B cell (primary cell): ENCODE results near the gene DPP4. TPM values are rescaled to one million over a fixed set of nuclear protein-coding genes. Genes with fewer than 3 reads are reported as not detected.

ENCODE experiments used
- ATAC-seq: fragments of 200-7000 bp; cut with Tn5 transposase; one replicate; pipeline ENCODE4 v1.10.0; 2021; ENCODE audit warnings: low read depth, mild to moderate bottlenecking, moderate number of reproducible peaks, moderate library complexity
- CTCF ChIA-PET: fragments of 350-600 bp; sonication (Branson Sonifier 250); formaldehyde crosslinking; loops from one replicate; lab custom pipeline; 2021; ENCODE audit warnings: antibody characterized with exemption, inconsistent platforms; lab: Charles Lee
- POLR2A ChIA-PET: fragments of 350-600 bp; sonication (Branson Sonifier 250); formaldehyde crosslinking; loops from one replicate; lab custom pipeline; 2021; ENCODE audit warnings: antibody characterized with exemption; lab: Charles Lee
- DNase-seq: peaks from one replicate; pipeline ENCODE4 v3.0.0; 2013
- H2AFZ ChIP-seq: 2 replicates; pipeline ENCODE4 v1.6.1; 2012; ENCODE audit warnings: mild to moderate bottlenecking, low read depth, low read length; ENCODE audit not compliant: insufficient read depth, poor library complexity, severe bottlenecking
- H3K27ac ChIP-seq, 2 donors: 1 replicate in 1 of 2; 2 replicates in 1 of 2; pipeline ENCODE4 v1.5.1; 2012 to 2013; ENCODE audit warnings: low read length in 2 of 2, mild to moderate bottlenecking in 2 of 2, moderate library complexity in 1 of 2
- H3K27me3 ChIP-seq, 4 experiments: fragments of 200-600 bp in 1 of 4; sonication (generic) in 1 of 4; replicated peaks in 1 of 4; 1 replicate in 2 of 4; 2 replicates in 2 of 4; pipeline versions ENCODE4 v1.6.1 to v1.7.0; 2013 to 2016; ENCODE audit warnings: low read length in 3 of 4, mild to moderate bottlenecking in 2 of 4, mixed read lengths in 1 of 4, moderate library complexity in 1 of 4; ENCODE audit not compliant: insufficient read depth in 4 of 4, control insufficient read depth in 3 of 4; ENCODE audit errors: control extremely low read depth in 1 of 4
- H3K36me3 ChIP-seq, 2 experiments: replicated peaks in 1 of 2; 1 replicate in 1 of 2; 2 replicates in 1 of 2; pipeline versions ENCODE4 v1.6.1 to v1.7.1; 2013; ENCODE audit warnings: low read length in 1 of 2; ENCODE audit not compliant: insufficient read depth in 2 of 2, control insufficient read depth in 1 of 2; ENCODE audit errors: control extremely low read depth in 1 of 2, extremely low read depth in 1 of 2
- H3K4me1 ChIP-seq, 2 donors: fragments of 200-600 bp in 1 of 2; sonication (generic) in 1 of 2; 1 replicate in 1 of 2; 2 replicates in 1 of 2; pipeline versions ENCODE4 v1.5.1 to v1.6.1; 2013 to 2017; ENCODE audit warnings: low read length in 2 of 2; ENCODE audit not compliant: control insufficient read depth in 2 of 2, insufficient read depth in 2 of 2
- H3K4me2 ChIP-seq: replicated peaks from 2 replicates; pipeline ENCODE3; 2012; ENCODE audit warnings: mild to moderate bottlenecking, low read depth, low read length; ENCODE audit not compliant: poor library complexity, severe bottlenecking
- H3K4me3 ChIP-seq, 5 experiments: fragments of 200-600 bp in 1 of 5; sonication (generic) in 1 of 5; 1 replicate in 3 of 5; 2 replicates in 2 of 5; pipeline versions ENCODE4 v1.5.1 to v1.7.0; 2011 to 2016; ENCODE audit warnings: low read length in 4 of 5, mild to moderate bottlenecking in 4 of 5, low read depth in 2 of 5, control low read depth in 1 of 5, moderate library complexity in 1 of 5; ENCODE audit not compliant: insufficient read depth in 1 of 5; ENCODE audit errors: control extremely low read depth in 1 of 5, extremely low read depth in 1 of 5
- H3K79me2 ChIP-seq: fragments of 200-600 bp; sonication (generic); one replicate; pipeline ENCODE4 v1.6.0; 2016; ENCODE audit warnings: low read length; ENCODE audit not compliant: control insufficient read depth, insufficient read depth
- H3K9ac ChIP-seq: fragments of 200-600 bp; sonication (generic); 2 replicates; pipeline ENCODE4 v1.6.1; 2017; ENCODE audit warnings: mild to moderate bottlenecking, low read length, moderate library complexity
- H3K9me3 ChIP-seq, 3 donors: one replicate each; pipeline versions ENCODE4 v1.6.1 to v1.7.1; 2013; ENCODE audit warnings: low read length in 2 of 3; ENCODE audit not compliant: control insufficient read depth in 2 of 3, insufficient read depth in 1 of 3; ENCODE audit errors: control extremely low read depth in 1 of 3
- H4K20me1 ChIP-seq: 2 replicates; pipeline ENCODE4 v1.6.0; 2012; ENCODE audit warnings: mild to moderate bottlenecking, low read length; ENCODE audit not compliant: insufficient read depth, control insufficient read depth, poor library complexity, severe bottlenecking
- H3K27ac Mint-ChIP-seq: one replicate; pipeline ENCODE4 v1.8.0; 2021; ENCODE audit warnings: mixed read lengths
- H3K27me3 Mint-ChIP-seq: one replicate; pipeline ENCODE4 v1.8.0; 2021; ENCODE audit warnings: mixed read lengths
- H3K4me1 Mint-ChIP-seq: one replicate; pipeline ENCODE4 v1.8.0; 2021; ENCODE audit warnings: mixed read lengths
- H3K4me3 Mint-ChIP-seq: one replicate; pipeline ENCODE4 v1.8.0; 2021; ENCODE audit warnings: mixed read lengths
- H3K9me3 Mint-ChIP-seq: one replicate; pipeline ENCODE4 v1.8.0; 2022; ENCODE audit warnings: mixed read lengths; ENCODE audit not compliant: insufficient read depth
- EZH2 ChIP-seq: IDR thresholded peaks from 2 replicates; pipeline ENCODE4 v1.6.1; 2012; ENCODE audit warnings: borderline replicate concordance, low read depth, mild to moderate bottlenecking, moderate library complexity, low read length; ENCODE audit not compliant: insufficient read depth, poor library complexity, severe bottlenecking
- WGBS: methylation state at CpG from one replicate; pipeline ENCODE4 v1.1.5; 2013; ENCODE audit warnings: missing lambda C conversion rate; ENCODE audit not compliant: insufficient coverage; 5-methylcytosine and 5-hydroxymethylcytosine counted together
- intact Hi-C: fragments of 100-400 bp; cut with micrococcal nuclease; formaldehyde crosslinking; loops from one replicate; pipeline ENCODE4 v1.10.0; 2022
- polyA plus RNA-seq: library from polyadenylated mRNA; depleted of rRNA; stranded (reverse); fragments of >200 nt; gene quantifications from 2 replicates; pipeline ENCODE4 v1.2.3, GENCODE V29; 2012
- total RNA-seq, 2 donors: library from RNA; stranded (reverse); fragments of 120-200 nt in 1 of 2; gene quantifications; 1 replicate in 1 of 2; 2 replicates in 1 of 2; pipeline versions ENCODE4 v1.2.3 to v1.2.4, GENCODE V29; 2013 to 2022
- TF ChIP-seq, protein P1 (sequence below): fragments of 200-600 bp; IDR thresholded peaks from one replicate; pipeline ENCODE4 v1.8.0; 2022; ENCODE audit warnings: antibody characterized with exemption, mild to moderate bottlenecking

The DPP4 gene
- total and polyA plus RNA-seq, 2 donors (not counting 1 experiment from before 2014, with no cell fraction given), result 0.18 to 1.2 TPM

DNA sequence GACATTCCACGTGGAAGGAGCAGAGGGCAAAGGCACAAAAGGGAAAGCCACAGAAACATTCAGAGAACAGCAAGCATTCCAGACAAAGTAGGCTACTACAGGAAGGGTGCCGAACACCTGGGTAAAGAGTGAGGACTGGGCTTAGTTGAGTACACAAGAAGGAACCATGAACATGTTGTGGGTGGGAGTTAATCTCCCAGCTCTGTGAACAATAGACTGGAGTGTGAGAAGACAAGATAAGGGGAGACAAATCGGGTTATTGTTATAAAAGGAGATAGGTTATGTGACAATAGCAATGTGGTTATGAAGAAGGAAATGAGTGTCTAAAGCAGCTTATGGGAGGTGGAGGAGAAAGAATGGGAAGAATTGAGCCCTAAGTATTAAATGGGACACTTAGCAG lies 70.0 kb downstream of the DPP4 start:
- ChIA-PET CTCF (interaction anchor here (1.5 kb wide), 1 partner anchor 18 kb away, joined by 4 read pairs; no protein-coding TSS in a partner anchor), POLR2A (no interaction called here)
- 79% methylated on average over 3 of the region's 3 CpGs for WGBS
- Histone ChIP-seq H3K9ac (no peak overlapping the region), H3K9me3 (no peaks in the 10 kb centered on the region), H3K36me3 (no peaks in the 10 kb centered on the region), H3K4me2 (no peak overlapping the region), H3K27ac (no peak overlapping the region), H3K4me1 (no peaks in the 10 kb centered on the region), H3K27me3 (no peaks in the 10 kb centered on the region), H3K4me3 (no peak overlapping the region), H3K79me2 (no peaks in the 10 kb centered on the region), H4K20me1 (no peaks in the 10 kb centered on the region), H2AFZ (no peak overlapping the region)
- no peak overlapping the region for H3K4me3 Mint-ChIP-seq
- intact Hi-C loops, result no loop called here
- no peak for DNase-seq
- H3K4me1 Mint-ChIP-seq, result no peaks in the 10 kb centered on the region
- H3K27me3 Mint-ChIP-seq, result peaks cover 5% of the 10 kb centered on the region
- H3K27ac Mint-ChIP-seq, result no peak overlapping the region
- H3K9me3 Mint-ChIP-seq, result no peaks in the 10 kb centered on the region
- ATAC-seq, result no peak
- no peak for TF ChIP-seq EZH2
- TF ChIP-seq, protein P1, sequence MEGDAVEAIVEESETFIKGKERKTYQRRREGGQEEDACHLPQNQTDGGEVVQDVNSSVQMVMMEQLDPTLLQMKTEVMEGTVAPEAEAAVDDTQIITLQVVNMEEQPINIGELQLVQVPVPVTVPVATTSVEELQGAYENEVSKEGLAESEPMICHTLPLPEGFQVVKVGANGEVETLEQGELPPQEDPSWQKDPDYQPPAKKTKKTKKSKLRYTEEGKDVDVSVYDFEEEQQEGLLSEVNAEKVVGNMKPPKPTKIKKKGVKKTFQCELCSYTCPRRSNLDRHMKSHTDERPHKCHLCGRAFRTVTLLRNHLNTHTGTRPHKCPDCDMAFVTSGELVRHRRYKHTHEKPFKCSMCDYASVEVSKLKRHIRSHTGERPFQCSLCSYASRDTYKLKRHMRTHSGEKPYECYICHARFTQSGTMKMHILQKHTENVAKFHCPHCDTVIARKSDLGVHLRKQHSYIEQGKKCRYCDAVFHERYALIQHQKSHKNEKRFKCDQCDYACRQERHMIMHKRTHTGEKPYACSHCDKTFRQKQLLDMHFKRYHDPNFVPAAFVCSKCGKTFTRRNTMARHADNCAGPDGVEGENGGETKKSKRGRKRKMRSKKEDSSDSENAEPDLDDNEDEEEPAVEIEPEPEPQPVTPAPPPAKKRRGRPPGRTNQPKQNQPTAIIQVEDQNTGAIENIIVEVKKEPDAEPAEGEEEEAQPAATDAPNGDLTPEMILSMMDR, result no peak

DNA sequence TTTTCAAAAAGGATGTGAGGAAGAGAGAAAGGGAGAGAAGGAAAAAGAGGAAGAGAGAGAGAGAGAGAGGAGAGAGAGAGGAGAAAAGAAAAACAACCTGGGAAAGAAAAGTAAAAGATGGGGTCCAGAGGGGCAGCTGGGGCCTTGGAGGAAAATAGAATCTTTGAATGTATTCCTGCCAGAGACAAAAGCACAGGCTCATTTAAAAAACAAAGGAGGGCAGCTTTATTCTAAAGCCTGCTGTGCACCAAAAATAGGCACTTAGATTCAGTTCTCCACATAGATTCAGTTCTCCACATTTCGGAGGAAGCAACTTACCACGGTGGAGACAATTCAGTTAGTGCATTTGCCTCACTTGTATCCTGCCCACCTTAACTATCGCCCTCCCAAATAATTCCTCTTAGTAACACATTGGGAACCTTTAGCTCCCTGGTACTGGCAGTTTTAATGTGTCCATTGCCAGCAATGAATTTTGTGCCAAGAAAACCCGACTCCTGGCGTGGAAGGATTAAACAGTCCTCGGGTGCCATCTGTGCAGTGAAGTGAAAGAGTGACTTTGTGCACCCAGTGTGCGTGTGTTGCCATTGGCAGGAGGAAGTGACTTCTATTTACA lies 71.3 kb downstream of the DPP4 start:
- no peak overlapping the region for H3K9ac ChIP-seq
- no peak for DNase-seq
- no peak overlapping the region for H3K27ac Mint-ChIP-seq

More for the DNA sequence above, 71.3 kb downstream of the DPP4 start:
- Mint-ChIP-seq H3K4me3 (no peak overlapping the region), H3K4me1 (no peaks in the 10 kb centered on the region), H3K27me3 (peaks cover 11% of the 10 kb centered on the region), H3K9me3 (no peaks in the 10 kb centered on the region)
- no peaks in the 10 kb centered on the region for H3K27me3 ChIP-seq
- no peaks in the 10 kb centered on the region for H3K79me2 ChIP-seq
- H3K4me1 ChIP-seq, result no peaks in the 10 kb centered on the region
- H4K20me1 ChIP-seq, result no peaks in the 10 kb centered on the region
- H3K4me2 ChIP-seq, result no peak overlapping the region
- no peak for TF ChIP-seq EZH2
- TF ChIP-seq, protein P1, result peak; percentile 9
- H3K9me3 ChIP-seq, result no peaks in the 10 kb centered on the region
- CTCF ChIA-PET, result interaction anchor here (1.0 kb wide), 1 partner anchor 122 kb away, joined by 3 read pairs; no protein-coding TSS in a partner anchor
- no peak for ATAC-seq
- WGBS, result 82% methylated on average over 7 of the region's 7 CpGs
- no peak overlapping the region for H2AFZ ChIP-seq
- H3K4me3 ChIP-seq, result no peak overlapping the region
- POLR2A ChIA-PET, result no interaction called here
- H3K27ac ChIP-seq, result no peak overlapping the region
- H3K36me3 ChIP-seq, result no peaks in the 10 kb centered on the region
- intact Hi-C loops, result no loop called here
